ENCODE data around the gene CCSER1.

DNA sequence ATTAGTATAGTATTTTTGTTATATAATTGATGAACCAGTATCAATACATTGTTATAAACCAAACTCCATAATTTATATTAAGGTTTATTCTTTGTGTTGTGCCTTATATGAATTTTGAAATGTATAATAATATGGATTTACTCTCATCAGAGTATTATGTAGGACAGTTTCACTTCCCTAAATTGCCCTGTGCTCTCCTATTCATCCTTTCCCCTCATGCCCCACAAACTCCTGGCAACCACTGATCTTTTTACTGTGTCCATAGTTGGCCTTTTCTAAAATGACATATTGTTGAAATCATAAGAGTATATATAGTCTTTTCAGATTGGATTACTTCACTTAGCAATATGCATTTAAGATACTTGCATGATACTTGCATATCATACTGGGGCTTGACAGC, 1218.4 kb downstream of the CCSER1 start:
- TF ChIP-seq POLR2A (IDR thresholded peaks at IDR 0.05; ENCODE audit: low read depth, low read length) (no peak), POLR2AphosphoS5 (IDR thresholded peaks at IDR 0.05; ENCODE audit: low read depth, low read length) (no peak), TAF1 (IDR thresholded peaks at IDR 0.05; ENCODE audit: borderline replicate concordance, low read depth, low read length) (no peak)
